ENCODE results near the gene ANKRD62.

The ANKRD62 gene

GRCh38 chr18:12102136-12102842 lies 8.6 kb downstream of the ANKRD62 start:
- H3K36me3 ChIP-seq (ENCODE audit: control insufficient read depth in 1 of 2, insufficient read depth in 2 of 2, low read length in 2 of 2) = no peaks in the 10 kb centered on the region
- no peak overlapping the region for H3K18ac ChIP-seq (ENCODE audit: low read length)
- H3K4me2 ChIP-seq (ENCODE audit: low read length) = no peak overlapping the region
- H3K9me3 ChIP-seq (ENCODE audit: insufficient read depth, low read depth, low read length) = no peaks in the 10 kb centered on the region
- no peak overlapping the region for H3K4me3 ChIP-seq (ENCODE audit: low read depth, low read length)
- DNase-seq = no peak
- no peak overlapping the region for H4K12ac ChIP-seq (ENCODE audit: low read depth, low read length)
- no peak overlapping the region for H3K23ac ChIP-seq (ENCODE audit: low read length)
- WGBS (ENCODE audit: extremely low coverage, insufficient coverage, insufficient read length) = no CpG with 5 or more reads among the region's 13 CpGs
- no peak overlapping the region for H2AK5ac ChIP-seq (ENCODE audit: low read length)
- no peak overlapping the region for H3K14ac ChIP-seq (ENCODE audit: low read length)
- no peak overlapping the region for H3K27ac ChIP-seq (ENCODE audit: low read depth, low read length)
- H2BK12ac ChIP-seq (ENCODE audit: low read length) = no peak overlapping the region
- no peaks in the 10 kb centered on the region for H3K4me1 ChIP-seq (ENCODE audit: control insufficient read depth in 1 of 2, insufficient read depth in 2 of 2, low read length in 2 of 2)
- H3K4ac ChIP-seq (ENCODE audit: low read depth, low read length) = no peak overlapping the region
- H2BK120ac ChIP-seq (ENCODE audit: insufficient read depth, low read length, poor library complexity) = no peak overlapping the region
- no peaks in the 10 kb centered on the region for H3K27me3 ChIP-seq (ENCODE audit: insufficient read depth, low read length)
- H3K9ac ChIP-seq (ENCODE audit: low read length) = no peak overlapping the region
- no peaks in the 10 kb centered on the region for H3K79me1 ChIP-seq (ENCODE audit: low read length)
- no peaks in the 10 kb centered on the region for H3K79me2 ChIP-seq (ENCODE audit: control insufficient read depth, insufficient read depth, low read length, poor library complexity)
- H2AFZ ChIP-seq (ENCODE audit: insufficient read depth, low read length, poor library complexity) = no peak overlapping the region
- no peak overlapping the region for H4K91ac ChIP-seq (ENCODE audit: low read depth, low read length)
- no peak overlapping the region for H4K8ac ChIP-seq (ENCODE audit: low read depth, low read length)
- no peak overlapping the region for H2BK5ac ChIP-seq (ENCODE audit: low read depth, low read length, poor library complexity)

- no peak overlapping the region for H2AK5ac ChIP-seq (ENCODE audit: low read length)
Observed at GRCh38 chr18:12106471-12106870, 12.8 kb downstream of the ANKRD62 start.

GRCh38 chr18:12109836-12110235 lies 16.2 kb downstream of the ANKRD62 start:
- no peak overlapping the region for H4K91ac ChIP-seq (ENCODE audit: low read depth, low read length)
- no peak overlapping the region for H2BK120ac ChIP-seq (ENCODE audit: insufficient read depth, low read length, poor library complexity)
- H4K12ac ChIP-seq (ENCODE audit: low read depth, low read length) = no peak overlapping the region
- H3K4me3 ChIP-seq (ENCODE audit: low read depth, low read length) = no peak overlapping the region
- no peak overlapping the region for H2AK5ac ChIP-seq (ENCODE audit: low read length)
- H2BK5ac ChIP-seq (ENCODE audit: low read depth, low read length, poor library complexity) = no peak overlapping the region
- H3K27ac ChIP-seq (ENCODE audit: low read depth, low read length) = no peak overlapping the region
- WGBS (ENCODE audit: extremely low coverage, insufficient coverage, insufficient read length) = no CpG with 5 or more reads among the region's 3 CpGs
- H3K79me1 ChIP-seq (ENCODE audit: low read length) = no peaks in the 10 kb centered on the region
- no peak overlapping the region for H3K9ac ChIP-seq (ENCODE audit: low read length)
- no peaks in the 10 kb centered on the region for H3K9me3 ChIP-seq (ENCODE audit: insufficient read depth, low read depth, low read length)
- no peak overlapping the region for H3K23ac ChIP-seq (ENCODE audit: low read length)
- no peak overlapping the region for H3K4me2 ChIP-seq (ENCODE audit: low read length)
- no peak overlapping the region for H2BK12ac ChIP-seq (ENCODE audit: low read length)
- no peak for DNase-seq
- no peak overlapping the region for H3K4ac ChIP-seq (ENCODE audit: low read depth, low read length)
- no peak overlapping the region for H3K14ac ChIP-seq (ENCODE audit: low read length)
- no peaks in the 10 kb centered on the region for H3K4me1 ChIP-seq (ENCODE audit: control insufficient read depth in 1 of 2, insufficient read depth in 2 of 2, low read length in 2 of 2)
- no peaks in the 10 kb centered on the region for H3K36me3 ChIP-seq (ENCODE audit: control insufficient read depth in 1 of 2, insufficient read depth in 2 of 2, low read length in 2 of 2)
- no peaks in the 10 kb centered on the region for H3K27me3 ChIP-seq (ENCODE audit: insufficient read depth, low read length)
- no peaks in the 10 kb centered on the region for H3K79me2 ChIP-seq (ENCODE audit: control insufficient read depth, insufficient read depth, low read length, poor library complexity)
- H2AFZ ChIP-seq (ENCODE audit: insufficient read depth, low read length, poor library complexity) = no peak overlapping the region
- H3K18ac ChIP-seq (ENCODE audit: low read length) = no peak overlapping the region
- no peak overlapping the region for H4K8ac ChIP-seq (ENCODE audit: low read depth, low read length)

More at GRCh38 chr18:12106471-12106870, 12.8 kb downstream of the ANKRD62 start:
- Histone ChIP-seq H4K12ac (ENCODE audit: low read depth, low read length) (no peak overlapping the region), H3K4me3 (ENCODE audit: low read depth, low read length) (no peak overlapping the region), H3K79me1 (ENCODE audit: low read length) (no peaks in the 10 kb centered on the region), H3K4ac (ENCODE audit: low read depth, low read length) (no peak overlapping the region), H3K79me2 (ENCODE audit: control insufficient read depth, insufficient read depth, low read length, poor library complexity) (no peaks in the 10 kb centered on the region), H4K8ac (ENCODE audit: low read depth, low read length) (no peak overlapping the region), H3K14ac (ENCODE audit: low read length) (no peak overlapping the region), H2BK120ac (ENCODE audit: insufficient read depth, low read length, poor library complexity) (no peak overlapping the region), H4K91ac (ENCODE audit: low read depth, low read length) (no peak overlapping the region), H2BK5ac (ENCODE audit: low read depth, low read length, poor library complexity) (no peak overlapping the region), H3K4me2 (ENCODE audit: low read length) (no peak overlapping the region), H2BK12ac (ENCODE audit: low read length) (no peak overlapping the region), H3K36me3 (ENCODE audit: control insufficient read depth in 1 of 2, insufficient read depth in 2 of 2, low read length in 2 of 2) (no peaks in the 10 kb centered on the region), H3K27ac (ENCODE audit: low read depth, low read length) (no peak overlapping the region), H3K18ac (ENCODE audit: low read length) (no peak overlapping the region), H3K9me3 (ENCODE audit: insufficient read depth, low read depth, low read length) (no peaks in the 10 kb centered on the region), H3K4me1 (ENCODE audit: control insufficient read depth in 1 of 2, insufficient read depth in 2 of 2, low read length in 2 of 2) (no peaks in the 10 kb centered on the region), H2AFZ (ENCODE audit: insufficient read depth, low read length, poor library complexity) (no peak overlapping the region), H3K27me3 (ENCODE audit: insufficient read depth, low read length) (no peaks in the 10 kb centered on the region), H3K23ac (ENCODE audit: low read length) (no peak overlapping the region), H3K9ac (ENCODE audit: low read length) (no peak overlapping the region)
- no CpG with 5 or more reads among the region's 2 CpGs for WGBS (ENCODE audit: extremely low coverage, insufficient coverage, insufficient read length)
- no peak for DNase-seq

GRCh38 chr18:12113999-12114646 lies 20.5 kb downstream of the ANKRD62 start:
- H2AFZ ChIP-seq (ENCODE audit: insufficient read depth, low read length, poor library complexity) = no peak overlapping the region
- H2AK5ac ChIP-seq (ENCODE audit: low read length) = no peak overlapping the region
- H4K91ac ChIP-seq (ENCODE audit: low read depth, low read length) = no peak overlapping the region
- no CpG with 5 or more reads among the region's 5 CpGs for WGBS (ENCODE audit: extremely low coverage, insufficient coverage, insufficient read length)
- H3K9me3 ChIP-seq (ENCODE audit: insufficient read depth, low read depth, low read length) = no peaks in the 10 kb centered on the region
- H3K27ac ChIP-seq (ENCODE audit: low read depth, low read length) = no peak overlapping the region
- DNase-seq = no peak
- no peak overlapping the region for H3K4ac ChIP-seq (ENCODE audit: low read depth, low read length)
- H3K18ac ChIP-seq (ENCODE audit: low read length) = no peak overlapping the region
- no peak overlapping the region for H2BK120ac ChIP-seq (ENCODE audit: insufficient read depth, low read length, poor library complexity)
- H4K12ac ChIP-seq (ENCODE audit: low read depth, low read length) = no peak overlapping the region
- H3K14ac ChIP-seq (ENCODE audit: low read length) = no peak overlapping the region
- H3K4me2 ChIP-seq (ENCODE audit: low read length) = no peak overlapping the region
- H2BK12ac ChIP-seq (ENCODE audit: low read length) = no peak overlapping the region
- H3K4me3 ChIP-seq (ENCODE audit: low read depth, low read length) = no peak overlapping the region
- H3K79me2 ChIP-seq (ENCODE audit: control insufficient read depth, insufficient read depth, low read length, poor library complexity) = no peaks in the 10 kb centered on the region
- no peaks in the 10 kb centered on the region for H3K4me1 ChIP-seq (ENCODE audit: control insufficient read depth in 1 of 2, insufficient read depth in 2 of 2, low read length in 2 of 2)
- H3K23ac ChIP-seq (ENCODE audit: low read length) = no peak overlapping the region
- no peaks in the 10 kb centered on the region for H3K27me3 ChIP-seq (ENCODE audit: insufficient read depth, low read length)
- H3K36me3 ChIP-seq (ENCODE audit: control insufficient read depth in 1 of 2, insufficient read depth in 2 of 2, low read length in 2 of 2) = no peaks in the 10 kb centered on the region
- no peak overlapping the region for H3K9ac ChIP-seq (ENCODE audit: low read length)
- H4K8ac ChIP-seq (ENCODE audit: low read depth, low read length) = no peak overlapping the region
- H3K79me1 ChIP-seq (ENCODE audit: low read length) = no peaks in the 10 kb centered on the region
- no peak overlapping the region for H2BK5ac ChIP-seq (ENCODE audit: low read depth, low read length, poor library complexity)

Data from trophoblast cell (in vitro differentiated cells and primary cell).